GM12878 (cell line): ENCODE results near the gene MKRN2. TPM values are rescaled to one million over a fixed set of nuclear protein-coding genes. Genes with fewer than 3 reads are reported as not detected.

Source experiments
- ATAC-seq: fragments of 200-7000 bp; cut with Tn5 transposase; 3 replicates; pipeline ENCODE4 v1.9.1; 2020; ENCODE audit warnings: mild to moderate bottlenecking, moderate library complexity
- BruUV-seq: library from RNA; stranded (reverse); fragments of 400-500 nt; replicated peaks from 2 replicates; lab custom pipeline; 2021; lab: Mats Ljungman, UMichigan
- CTCF ChIA-PET: fragments of 300-600 bp; sonication (Branson Sonifier 250); formaldehyde crosslinking; extraction: SDS; loops from one replicate; lab custom pipeline; 2021; ENCODE audit warnings: inconsistent platforms; lab: Yijun Ruan, JAX
- POLR2A ChIA-PET: fragments of 350-600 bp; formaldehyde crosslinking; extraction: SDS; loops from one replicate; lab custom pipeline; 2021; ENCODE audit warnings: inconsistent platforms; lab: Charles Lee
- RAD21 ChIA-PET: fragments of 300-600 bp; sonication (Branson Sonifier 250); formaldehyde crosslinking; loops from one replicate; lab custom pipeline; 2023; ENCODE audit warnings: antibody characterized with exemption; ENCODE audit not compliant: unreplicated experiment; lab: Charles Lee
- SMC1A ChIA-PET: fragments of 300-600 bp; sonication (Branson Sonifier 250); formaldehyde crosslinking; loops from one replicate; lab custom pipeline; 2023; ENCODE audit not compliant: unreplicated experiment, uncharacterized antibody; lab: Charles Lee
- DNase-seq: peaks from one replicate; pipeline ENCODE4 v3.0.0-alpha.2; 2011; ENCODE audit warnings: low read depth, low spot score
- FAIRE-seq: peaks from 3 replicates; lab custom pipeline; 2011; peaks lifted over from hg19 to GRCh38; lab: Jason Lieb, UNC
- H2AFZ ChIP-seq: 2 replicates; pipeline ENCODE4 v1.6.0; 2011; ENCODE audit warnings: low read depth, low read length, control low read depth; ENCODE audit not compliant: control insufficient read depth
- H3K27ac ChIP-seq: 2 replicates; pipeline ENCODE4 v1.5.1; 2011; ENCODE audit warnings: control low read depth; ENCODE audit not compliant: control insufficient read depth, insufficient read depth
- H3K27me3 ChIP-seq, 2 experiments: replicated peaks in 1 of 2; 2 replicates each; pipeline versions ENCODE4 v1.6.0 to v1.6.1; 2011; ENCODE audit warnings: low read length in 1 of 2; ENCODE audit not compliant: control insufficient read depth in 2 of 2, insufficient read depth in 2 of 2
- H3K36me3 ChIP-seq, 2 experiments: 2 replicates each; pipeline ENCODE4 v1.5.1; 2011; ENCODE audit warnings: low read length in 1 of 2; ENCODE audit not compliant: control insufficient read depth in 2 of 2, insufficient read depth in 2 of 2
- H3K4me1 ChIP-seq: 2 replicates; pipeline ENCODE4 v1.6.1; 2011; ENCODE audit warnings: mild to moderate bottlenecking, low read length, moderate library complexity, mixed read lengths; ENCODE audit not compliant: control insufficient read depth, insufficient read depth
- H3K4me2 ChIP-seq: 2 replicates; pipeline ENCODE4 v1.6.0; 2011; ENCODE audit warnings: control low read depth; ENCODE audit not compliant: control insufficient read depth, insufficient read depth
- H3K4me3 ChIP-seq: fragments of 200-600 bp; sonication (generic); 2 replicates; pipeline ENCODE4 v1.5.1; 2016
- H3K79me2 ChIP-seq: 2 replicates; pipeline ENCODE4 v1.6.0; 2011; ENCODE audit warnings: low read length; ENCODE audit not compliant: control insufficient read depth, insufficient read depth
- H3K9ac ChIP-seq: 2 replicates; pipeline ENCODE4 v1.8.0; 2011; ENCODE audit warnings: low read length, control low read depth, mixed read lengths; ENCODE audit not compliant: control insufficient read depth, insufficient read depth
- H3K9me3 ChIP-seq: replicated peaks from 3 replicates; pipeline ENCODE4 v1.5.1; 2011; ENCODE audit warnings: mild to moderate bottlenecking, low read length; ENCODE audit not compliant: control insufficient read depth, insufficient read depth
- H4K20me1 ChIP-seq: 2 replicates; pipeline ENCODE4 v1.6.0; 2011; ENCODE audit not compliant: control insufficient read depth, insufficient read depth
- ASH2L ChIP-seq: fragments of 300-600, 200-600 bp; sonication (generic); IDR thresholded peaks from 2 replicates; pipeline ENCODE4 v1.6.1; 2017; ENCODE audit warnings: low read depth, mild to moderate bottlenecking, borderline replicate concordance
- FOXM1 ChIP-seq: IDR thresholded peaks from 2 replicates; pipeline ENCODE4 v1.6.1; 2012; ENCODE audit warnings: low read depth, mild to moderate bottlenecking, inconsistent platforms, low read length, moderate library complexity
- HCFC1 ChIP-seq: fragments of 150-350 bp; IDR thresholded peaks from 2 replicates; pipeline ENCODE4 v1.6.1; 2014; ENCODE audit warnings: low read length
- IKZF1 ChIP-seq: fragments of 450-650 bp; conservative IDR thresholded peaks from 2 replicates; pipeline ENCODE4 v1.6.1; 2017; ENCODE audit warnings: antibody characterized with exemption, mild to moderate bottlenecking
- RUNX3 ChIP-seq: IDR thresholded peaks from 2 replicates; pipeline ENCODE4 v1.6.1; 2012; ENCODE audit warnings: low read length, inconsistent platforms
- SIX5 ChIP-seq: IDR thresholded peaks from 2 replicates; pipeline ENCODE4 v1.6.1; 2011; ENCODE audit warnings: mild to moderate bottlenecking, low read depth, low read length, moderate library complexity; ENCODE audit not compliant: severe bottlenecking
- SMARCA5 ChIP-seq: fragments of 450-650 bp; IDR thresholded peaks from 2 replicates; pipeline ENCODE4 v1.6.1; 2017; ENCODE audit warnings: mild to moderate bottlenecking
- WGBS: methylation state at CpG from one replicate; pipeline ENCODE4 v1.1.6; 2016; ENCODE audit warnings: low lambda C conversion rate; ENCODE audit not compliant: insufficient replicate concordance, insufficient coverage; ENCODE audit errors: missing lambda C conversion rate; 5-methylcytosine and 5-hydroxymethylcytosine counted together
- in situ Hi-C: fragments of 300-500 bp; cut with MboI; formaldehyde crosslinking; loops from 9 replicates; pipeline ENCODE4 v1.14.3; 2018; ENCODE audit warnings: mixed read lengths
- intact Hi-C: fragments of 100-400 bp; cut with micrococcal nuclease; formaldehyde crosslinking; loops from one replicate; pipeline ENCODE4 v1.14.2; 2022; ENCODE audit not compliant: unreplicated experiment
- polyA plus RNA-seq, 11 experiments: library from polyadenylated mRNA; depleted of rRNA in 4 of 11; unstranded in 6 of 11; stranded (reverse) in 5 of 11; fragments of >200 nt; fragmentation: Nextera tagmentation in 4 of 11; fragmentation: Illumina TruSeq in 1 of 11; extraction: Ambion mirVana in 4 of 11; extraction: Trizol in 1 of 11; gene quantifications; 1 replicate in 1 of 11; 2 replicates in 10 of 11; pipeline versions ENCODE4 v1.2.1 to v1.2.3, GENCODE V29; 2011 to 2016; ENCODE audit warnings: inconsistent platforms in 2 of 11, missing spikeins in 2 of 11, low read depth in 1 of 11
- small RNA-seq: library from RNA; depleted of rRNA; stranded (forward); fragments of <200 nt; gene quantifications from one replicate; pipeline ENCODE3, GENCODE V24; 2014
- total RNA-seq, 4 experiments: library from RNA; depleted of rRNA in 3 of 4; stranded (reverse); fragments of >200 nt in 3 of 4; fragmentation: Illumina TruSeq in 1 of 4; extraction: Trizol in 1 of 4; gene quantifications; 2 replicates each; pipeline versions ENCODE4 v1.2.1 to v1.2.3, GENCODE V29; 2013 to 2021

Gene MKRN2
- total and polyA plus RNA-seq, 10 of the 15 experiments (the other 5 are each of a cell fraction or from before 2014, with no cell fraction given) = 15.4 to 40.7 (median 34.4) TPM

DNA sequence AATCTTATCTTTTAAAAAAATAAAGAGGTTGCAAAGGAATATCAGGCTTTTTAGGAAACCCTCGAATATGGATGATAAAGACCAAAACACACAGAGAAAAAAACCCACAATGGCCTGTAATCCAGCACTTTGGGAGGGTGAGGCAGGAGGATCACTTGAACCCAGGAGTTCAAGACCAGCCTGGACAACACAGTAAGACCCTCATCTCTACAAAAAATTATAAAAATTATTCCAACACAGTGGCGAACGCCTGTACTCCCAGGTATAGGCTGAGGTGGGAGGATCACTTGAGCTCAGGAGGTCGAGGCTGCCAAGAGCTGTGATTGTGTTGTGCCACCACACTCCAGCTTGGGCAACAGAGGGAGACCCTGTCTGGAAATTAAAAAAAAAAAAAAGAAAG lies 76.2 kb downstream of the MKRN2 start:
- intact Hi-C loops = no loop called here
- BruUV-seq = no TSS peak
- CTCF ChIA-PET = interaction anchor here (0.6 to 1.4 kb wide), 3 partner anchors 12 to 204 kb away, joined by 3 to 6 read pairs (median 4); no protein-coding TSS in a partner anchor
- H3K36me3 ChIP-seq = no peaks in the 10 kb centered on the region; a peak in 1 of 4 replicates
- TF ChIP-seq ASH2L (no peak), SIX5 (no peak), RUNX3 (no peak), SMARCA5 (no peak), FOXM1 (no peak), HCFC1 (no peak), IKZF1 (no peak)
- POLR2A ChIA-PET = interaction anchor here (0.6 to 2.2 kb wide), 6 partner anchors 9 to 39 kb away, joined by 3 to 7 read pairs (median 5); no protein-coding TSS in a partner anchor
- H3K27me3 ChIP-seq = no peaks in the 10 kb centered on the region
- H3K4me2 ChIP-seq = no peak overlapping the region
- RAD21 ChIA-PET = no interaction called here
- WGBS = 99% methylated on average over 4 of the region's 4 CpGs
- ATAC-seq = no peak
- H3K9ac ChIP-seq = no peak overlapping the region
- no peak overlapping the region for H2AFZ ChIP-seq
- DNase-seq = no peak
- peaks cover 83% of the 10 kb centered on the region for H3K79me2 ChIP-seq
- no peak for FAIRE-seq
- no peak overlapping the region for H3K4me3 ChIP-seq
- H4K20me1 ChIP-seq = no peaks in the 10 kb centered on the region
- peaks cover 4% of the 10 kb centered on the region; the same call in 1 of the 2 replicates for H3K4me1 ChIP-seq
- in situ Hi-C loops = no loop called here
- H3K9me3 ChIP-seq = no peaks in the 10 kb centered on the region; the same call in 2 of the 3 replicates
- SMC1A ChIA-PET = interaction anchor here (0.6 to 1.6 kb wide), 7 partner anchors 9 to 51 kb away, joined by 3 to 4 read pairs (median 3); no protein-coding TSS in a partner anchor
- no peak overlapping the region for H3K27ac ChIP-seq

Small RNAs within 50 kb of the gene (small RNA-seq; reads per million reads assigned to genes)
- gene RF00017 (not detected), gene RNA5SP123 (not detected), gene RNU6-377P (not detected)

Other genes with a start within 250 kb of the MKRN2 start
- gene TSEN2, start 72.6 kb upstream of the MKRN2 start, total RNA-seq (2014; rRNA removed) = 23.5 and 24.4 TPM in 2 replicates
- gene TSEN2, start 72.6 kb upstream of the MKRN2 start, total RNA-seq (2014; rRNA removed; fragmentation: Illumina TruSeq; extraction: Trizol) = 22.9 and 26.9 TPM in 2 replicates
- gene TSEN2, start 72.6 kb upstream of the MKRN2 start, total RNA-seq (2021) = 17.7 and 17.8 TPM in 2 replicates
- gene TSEN2, start 72.6 kb upstream of the MKRN2 start, polyA plus RNA-seq (2011; rRNA removed) = 17.8 and 18.9 TPM in 2 replicates
- gene TSEN2, start 72.6 kb upstream of the MKRN2 start, polyA plus RNA-seq (2014; fragmentation: Illumina TruSeq; extraction: Trizol) = 24.1 and 25.0 TPM in 2 replicates
- 10 to 100 TPM; 24.5 TPM for gene TSEN2, start 72.6 kb upstream of the MKRN2 start, polyA plus RNA-seq (2014; fragmentation: Nextera tagmentation; extraction: Ambion mirVana)
- gene TSEN2, start 72.6 kb upstream of the MKRN2 start, polyA plus RNA-seq (2014; rRNA removed) = 18.2 and 21.2 TPM in 2 replicates
- gene TSEN2, start 72.6 kb upstream of the MKRN2 start, polyA plus RNA-seq (2016; fragmentation: Nextera tagmentation; extraction: Ambion mirVana) = 10 to 100 TPM; 26.7 to 32.3 TPM
- gene MKRN2OS, start 11.6 kb upstream of the MKRN2 start, total RNA-seq (2014; rRNA removed) = not detected in 2 replicates
- 0.37 and 0.54 TPM in 2 replicates for gene MKRN2OS, start 11.6 kb upstream of the MKRN2 start, total RNA-seq (2014; rRNA removed; fragmentation: Illumina TruSeq; extraction: Trizol)
- gene MKRN2OS, start 11.6 kb upstream of the MKRN2 start, total RNA-seq (2021) = not detected in 2 replicates
- 0.17 and 1.0 TPM in 2 replicates for gene MKRN2OS, start 11.6 kb upstream of the MKRN2 start, polyA plus RNA-seq (2011; rRNA removed)
- gene MKRN2OS, start 11.6 kb upstream of the MKRN2 start, polyA plus RNA-seq (2014; fragmentation: Illumina TruSeq; extraction: Trizol) = 0.43 TPM in 2 replicates
- under 1 TPM in 1 of 2 experiments, not detected in 1; 0.20 TPM for gene MKRN2OS, start 11.6 kb upstream of the MKRN2 start, polyA plus RNA-seq (2014; fragmentation: Nextera tagmentation; extraction: Ambion mirVana)
- not detected in 2 replicates for gene MKRN2OS, start 11.6 kb upstream of the MKRN2 start, polyA plus RNA-seq (2014; rRNA removed)
- under 1 TPM; 0.30 to 0.37 TPM for gene MKRN2OS, start 11.6 kb upstream of the MKRN2 start, polyA plus RNA-seq (2016; fragmentation: Nextera tagmentation; extraction: Ambion mirVana)
- gene RAF1, start 107.0 kb downstream of the MKRN2 start, total RNA-seq (2014; rRNA removed) = 109 and 120 TPM in 2 replicates
- gene RAF1, start 107.0 kb downstream of the MKRN2 start, total RNA-seq (2014; rRNA removed; fragmentation: Illumina TruSeq; extraction: Trizol) = 77.2 and 81.3 TPM in 2 replicates
- 64.9 and 74.4 TPM in 2 replicates for gene RAF1, start 107.0 kb downstream of the MKRN2 start, total RNA-seq (2021)
- gene RAF1, start 107.0 kb downstream of the MKRN2 start, polyA plus RNA-seq (2011; rRNA removed) = 130 and 151 TPM in 2 replicates
- 89.6 and 90.2 TPM in 2 replicates for gene RAF1, start 107.0 kb downstream of the MKRN2 start, polyA plus RNA-seq (2014; fragmentation: Illumina TruSeq; extraction: Trizol)
- 10 to 100 TPM; 20.4 to 27.9 TPM for gene RAF1, start 107.0 kb downstream of the MKRN2 start, polyA plus RNA-seq (2014; fragmentation: Nextera tagmentation; extraction: Ambion mirVana)
- 79.1 and 85.2 TPM in 2 replicates for gene RAF1, start 107.0 kb downstream of the MKRN2 start, polyA plus RNA-seq (2014; rRNA removed)
- gene RAF1, start 107.0 kb downstream of the MKRN2 start, polyA plus RNA-seq (2016; fragmentation: Nextera tagmentation; extraction: Ambion mirVana) = 10 to 100 TPM; 72.4 to 73.8 TPM
- gene TMEM40, start 202.2 kb downstream of the MKRN2 start, total RNA-seq (2014; rRNA removed) = 0.33 TPM in 1 of 2 replicates, not detected in the other
- gene TMEM40, start 202.2 kb downstream of the MKRN2 start, total RNA-seq (2014; rRNA removed; fragmentation: Illumina TruSeq; extraction: Trizol) = not detected in 2 replicates
- 0.11 TPM in 1 of 2 replicates, not detected in the other for gene TMEM40, start 202.2 kb downstream of the MKRN2 start, total RNA-seq (2021)
- gene TMEM40, start 202.2 kb downstream of the MKRN2 start, polyA plus RNA-seq (2011; rRNA removed) = 0.10 and 0.27 TPM in 2 replicates
- 0.10 TPM in 1 of 2 replicates, not detected in the other for gene TMEM40, start 202.2 kb downstream of the MKRN2 start, polyA plus RNA-seq (2014; fragmentation: Illumina TruSeq; extraction: Trizol)
- gene TMEM40, start 202.2 kb downstream of the MKRN2 start, polyA plus RNA-seq (2014; fragmentation: Nextera tagmentation; extraction: Ambion mirVana) = under 1 TPM; 0.13 to 0.35 TPM
- gene TMEM40, start 202.2 kb downstream of the MKRN2 start, polyA plus RNA-seq (2014; rRNA removed) = 0.19 TPM in 1 of 2 replicates, not detected in the other
- gene TMEM40, start 202.2 kb downstream of the MKRN2 start, polyA plus RNA-seq (2016; fragmentation: Nextera tagmentation; extraction: Ambion mirVana) = under 1 TPM; 0.33 to 0.46 TPM
- gene CAND2, start 239.6 kb downstream of the MKRN2 start, total RNA-seq (2014; rRNA removed) = 0.73 and 0.82 TPM in 2 replicates
- 0.36 and 0.37 TPM in 2 replicates for gene CAND2, start 239.6 kb downstream of the MKRN2 start, total RNA-seq (2014; rRNA removed; fragmentation: Illumina TruSeq; extraction: Trizol)
- 1.6 and 1.9 TPM in 2 replicates for gene CAND2, start 239.6 kb downstream of the MKRN2 start, total RNA-seq (2021)
- 0.03 and 0.10 TPM in 2 replicates for gene CAND2, start 239.6 kb downstream of the MKRN2 start, polyA plus RNA-seq (2011; rRNA removed)
- gene CAND2, start 239.6 kb downstream of the MKRN2 start, polyA plus RNA-seq (2014; fragmentation: Illumina TruSeq; extraction: Trizol) = 0.06 and 0.40 TPM in 2 replicates
- gene CAND2, start 239.6 kb downstream of the MKRN2 start, polyA plus RNA-seq (2014; fragmentation: Nextera tagmentation; extraction: Ambion mirVana) = under 1 TPM; 0.03 to 0.11 TPM
- 0.61 and 0.82 TPM in 2 replicates for gene CAND2, start 239.6 kb downstream of the MKRN2 start, polyA plus RNA-seq (2014; rRNA removed)
- 1 to 10 TPM in 1 of 2 experiments, under 1 TPM in 1; 0.64 to 1.0 TPM for gene CAND2, start 239.6 kb downstream of the MKRN2 start, polyA plus RNA-seq (2016; fragmentation: Nextera tagmentation; extraction: Ambion mirVana)